GM23338 (cell line): ENCODE results near the gene WAPL. TPM values are rescaled to one million over a fixed set of nuclear protein-coding genes. Genes with fewer than 3 reads are reported as not detected.

Experiments
- ATAC-seq: fragments of 200-7000 bp; cut with Tn5 transposase; 3 replicates; pipeline ENCODE4 v1.9.1; 2020
- DNase-seq: peaks from one replicate; pipeline ENCODE4 v3.0.0-alpha.2; 2015; ENCODE audit warnings: low spot score
- H2AFZ ChIP-seq: fragments of 200-600 bp; sonication (generic); 2 replicates; pipeline ENCODE4 v1.8.0; 2016; ENCODE audit warnings: antibody characterized with exemption, mild to moderate bottlenecking, moderate library complexity
- H3F3A ChIP-seq: fragments of 200-600 bp; sonication (generic); replicated peaks from 2 replicates; pipeline ENCODE4 v1.8.0; 2017; ENCODE audit warnings: antibody characterized with exemption, mixed run types, low read depth
- H3K27ac ChIP-seq: fragments of 200-600 bp; sonication (generic); 2 replicates; pipeline ENCODE4 v1.6.1; 2016; ENCODE audit warnings: low read depth
- H3K27me3 ChIP-seq: fragments of 200-600 bp; sonication (generic); 2 replicates; pipeline ENCODE4 v1.8.0; 2016; ENCODE audit warnings: mild to moderate bottlenecking, mixed run types, moderate library complexity; ENCODE audit not compliant: insufficient read depth
- H3K36me3 ChIP-seq: fragments of 200-600 bp; sonication (generic); 2 replicates; pipeline ENCODE4 v1.8.0; 2016; ENCODE audit warnings: mild to moderate bottlenecking; ENCODE audit not compliant: insufficient read depth
- H3K4me1 ChIP-seq: fragments of 200-600 bp; sonication (generic); 2 replicates; pipeline ENCODE4 v1.8.0; 2016; ENCODE audit warnings: mild to moderate bottlenecking, moderate library complexity; ENCODE audit not compliant: insufficient read depth
- H3K4me2 ChIP-seq: fragments of 200-600 bp; sonication (generic); 2 replicates; pipeline ENCODE4 v1.7.1; 2017; ENCODE audit warnings: mixed run types
- H3K4me3 ChIP-seq: fragments of 200-600 bp; sonication (generic); 2 replicates; pipeline ENCODE4 v1.6.1; 2016; ENCODE audit warnings: mixed run types
- H3K79me2 ChIP-seq: fragments of 200-600 bp; sonication (generic); replicated peaks from 2 replicates; pipeline ENCODE4 v1.8.0; 2017; ENCODE audit warnings: mild to moderate bottlenecking; ENCODE audit not compliant: insufficient read depth
- H3K9me2 ChIP-seq: fragments of 200-600 bp; sonication (generic); 2 replicates; pipeline ENCODE4 v1.8.0; 2017; ENCODE audit not compliant: insufficient read depth
- H4K20me1 ChIP-seq: fragments of 200-600 bp; sonication (generic); replicated peaks from 2 replicates; pipeline ENCODE4 v1.8.0; 2017; ENCODE audit warnings: mild to moderate bottlenecking; ENCODE audit not compliant: insufficient read depth
- H3K27ac Mint-ChIP-seq: 2 replicates; pipeline ENCODE4 v1.8.0; 2020; ENCODE audit warnings: inconsistent platforms, mild to moderate bottlenecking, moderate library complexity, mixed read lengths
- H3K27me3 Mint-ChIP-seq: 3 replicates; pipeline ENCODE4 v1.8.0; 2022; ENCODE audit warnings: low read depth, mild to moderate bottlenecking, moderate library complexity, mixed read lengths, inconsistent platforms; ENCODE audit not compliant: insufficient read depth, poor library complexity
- H3K36me3 Mint-ChIP-seq: 3 replicates; pipeline ENCODE4 v1.8.0; 2021; ENCODE audit warnings: low read depth, mild to moderate bottlenecking, inconsistent platforms, moderate library complexity, mixed read lengths
- H3K4me1 Mint-ChIP-seq: 3 replicates; pipeline ENCODE4 v1.8.0; 2020; ENCODE audit warnings: mild to moderate bottlenecking, inconsistent platforms, mixed read lengths
- H3K4me3 Mint-ChIP-seq: 3 replicates; pipeline ENCODE4 v1.8.0; 2021; ENCODE audit warnings: moderate library complexity, mild to moderate bottlenecking, inconsistent platforms, mixed read lengths
- H3K9me3 Mint-ChIP-seq: 3 replicates; pipeline ENCODE4 v1.8.0; 2020; ENCODE audit warnings: moderate library complexity, mild to moderate bottlenecking, inconsistent platforms, mixed read lengths
- CTCF ChIP-seq, 2 experiments: fragments of 200-600 bp in 1 of 2; sonication (generic) in 1 of 2; conservative IDR thresholded peaks; 2 replicates each; pipeline versions ENCODE4 v1.5.1 to v1.6.1; 2016 to 2017; ENCODE audit warnings: antibody characterized with exemption in 2 of 2, low read depth in 2 of 2, mild to moderate bottlenecking in 2 of 2, moderate library complexity in 1 of 2
- ETS1 ChIP-seq: IDR thresholded peaks from 2 replicates; pipeline ENCODE4 v1.6.1; 2016; ENCODE audit warnings: antibody characterized with exemption
- EZH2phosphoT487 ChIP-seq: fragments of 200-600 bp; sonication (generic); IDR thresholded peaks from one replicate; pipeline ENCODE4 v1.8.1; 2018; ENCODE audit warnings: antibody characterized with exemption; ENCODE audit not compliant: unreplicated experiment
- JUNB ChIP-seq: IDR thresholded peaks from one replicate; pipeline ENCODE4 v1.6.1; 2016; ENCODE audit warnings: antibody characterized with exemption; ENCODE audit not compliant: unreplicated experiment
- NANOG ChIP-seq: IDR thresholded peaks from 2 replicates; pipeline ENCODE4 v1.6.1; 2016; ENCODE audit warnings: antibody characterized with exemption, borderline replicate concordance
- POLR2AphosphoS5 ChIP-seq: IDR thresholded peaks from 2 replicates; pipeline ENCODE4 v1.6.1; 2016; ENCODE audit warnings: antibody characterized with exemption, low read depth
- STAT1 ChIP-seq: IDR thresholded peaks from one replicate; pipeline ENCODE4 v1.6.1; 2016; ENCODE audit warnings: antibody characterized with exemption; ENCODE audit not compliant: unreplicated experiment
- ZNF114 ChIP-seq: fragments of 250-450 bp; sonication (Bioruptor Pico); IDR thresholded peaks from 2 replicates; pipeline ENCODE4 v1.5.0; 2020; ENCODE audit warnings: mild to moderate bottlenecking, moderate library complexity
- ZNF331 ChIP-seq: fragments of 250-450 bp; sonication (Bioruptor Pico); IDR thresholded peaks from 2 replicates; pipeline ENCODE4 v1.5.0; 2020; ENCODE audit warnings: low read depth, mild to moderate bottlenecking, moderate library complexity
- ZNF462 ChIP-seq: fragments of 250-450 bp; sonication (Bioruptor Pico); IDR thresholded peaks from 2 replicates; pipeline ENCODE4 v1.5.0; 2020; ENCODE audit warnings: mild to moderate bottlenecking, moderate library complexity
- polyA plus RNA-seq: library from polyadenylated mRNA; unstranded; fragments of >200 nt; fragmentation: Nextera tagmentation; extraction: Ambion mirVana; gene quantifications from 2 replicates; pipeline ENCODE4 v1.2.1, GENCODE V29; 2016
- total RNA-seq: library from RNA; depleted of rRNA; stranded (reverse); fragments of >200 nt; shearing (Covaris generic); gene quantifications from 2 replicates; pipeline ENCODE4 v1.2.3, GENCODE V29; 2014

The WAPL gene
- total and polyA plus RNA-seq, 2 experiments from 2014 or later: 25.2 to 60.8 TPM

GRCh38 chr10:86518781-86519180 is 2.8 kb downstream of the WAPL start:
- Histone ChIP-seq H3K4me1 (peaks cover 26% of the 10 kb centered on the region), H2AFZ (no peak overlapping the region), H3K27me3 (no peaks in the 10 kb centered on the region), H3F3A (no peaks in the 10 kb centered on the region), H3K79me2 (peaks cover 90% of the 10 kb centered on the region), H4K20me1 (peaks cover 52% of the 10 kb centered on the region), H3K4me3 (no peak overlapping the region), H3K9me2 (no peaks in the 10 kb centered on the region), H3K27ac (no peak overlapping the region), H3K4me2 (no peak overlapping the region; the same call in 1 of the 2 replicates), H3K36me3 (peaks cover 9% of the 10 kb centered on the region; the same call in 1 of the 2 replicates)
- Mint-ChIP-seq H3K36me3 (peaks cover 39% of the 10 kb centered on the region), H3K27me3 (peaks cover 11% of the 10 kb centered on the region), H3K9me3 (no peaks in the 10 kb centered on the region), H3K27ac (no peak overlapping the region), H3K4me1 (peaks cover 21% of the 10 kb centered on the region), H3K4me3 (0 out of 3 replicates have a peak overlapping the region, but pooled peaks have one; percentile 5)
- no peak for DNase-seq
- ATAC-seq: no peak
- no peak for TF ChIP-seq ETS1
- no peak for TF ChIP-seq EZH2phosphoT487
- no peak for TF ChIP-seq ZNF331 (CRISPR knock-in tag)
- TF ChIP-seq NANOG: no peak
- no peak for TF ChIP-seq ZNF462 (CRISPR knock-in tag)
- no peak for TF ChIP-seq CTCF (conservative IDR thresholded peaks at IDR 0.05; ENCODE audit: low read depth in 2 of 2)
- TF ChIP-seq POLR2AphosphoS5: no peak
- no peak for TF ChIP-seq JUNB
- TF ChIP-seq STAT1: no peak
- TF ChIP-seq ZNF114 (CRISPR knock-in tag): no peak
